WTC11 (cell line): ENCODE results near the gene OTUB1. TPM values are rescaled to one million over a fixed set of nuclear protein-coding genes. Genes with fewer than 3 reads are reported as not detected.

Experiments
- ATAC-seq: fragments of 200-7000 bp; cut with Tn5 transposase; 2 replicates; pipeline ENCODE4 v1.10.0; 2021; ENCODE audit warnings: mild to moderate bottlenecking, moderate library complexity
- CTCF ChIA-PET: fragments of 300-600 bp; sonication (Branson Sonifier 250); formaldehyde crosslinking; loops from one replicate; lab custom pipeline; 2021; ENCODE audit warnings: antibody characterized with exemption; lab: Charles Lee
- POLR2A ChIA-PET: fragments of 350-600 bp; sonication (Branson Sonifier 250); formaldehyde crosslinking; loops from one replicate; lab custom pipeline; 2021; ENCODE audit warnings: antibody characterized with exemption; lab: Charles Lee
- DNase-seq: peaks from one replicate; pipeline ENCODE4 v3.0.0; 2021; ENCODE audit warnings: low spot score
- H3K27ac Mint-ChIP-seq: 2 replicates; pipeline ENCODE4 v1.8.0; 2021; ENCODE audit warnings: mixed read lengths
- H3K27me3 Mint-ChIP-seq: 2 replicates; pipeline ENCODE4 v1.8.0; 2021; ENCODE audit warnings: low read depth, mild to moderate bottlenecking, moderate library complexity, mixed read lengths
- H3K36me3 Mint-ChIP-seq: 2 replicates; pipeline ENCODE4 v1.8.0; 2021; ENCODE audit warnings: mixed read lengths
- H3K4me1 Mint-ChIP-seq: 2 replicates; pipeline ENCODE4 v1.8.0; 2022; ENCODE audit warnings: mixed read lengths
- H3K4me3 Mint-ChIP-seq: 2 replicates; pipeline ENCODE4 v1.8.0; 2021; ENCODE audit warnings: mild to moderate bottlenecking, moderate library complexity, mixed read lengths
- H3K9me3 Mint-ChIP-seq: 2 replicates; pipeline ENCODE4 v1.8.0; 2021; ENCODE audit warnings: mixed read lengths
- CTCF ChIP-seq: fragments of 200-600 bp; IDR thresholded peaks from 2 replicates; pipeline ENCODE4 v1.8.0; 2022; ENCODE audit warnings: antibody characterized with exemption
- ESRRA ChIP-seq: sonication (generic); formaldehyde crosslinking; IDR thresholded peaks from 2 replicates; pipeline ENCODE4 v1.8.1; 2022; ENCODE audit warnings: mild to moderate bottlenecking, missing genetic modification reagents, borderline replicate concordance
- GTF2I ChIP-seq: fragments of 250-450 bp; sonication (Bioruptor Pico); conservative IDR thresholded peaks from 2 replicates; pipeline ENCODE4 v1.4.0; 2021; ENCODE audit warnings: mild to moderate bottlenecking
- IRF1 ChIP-seq: sonication (generic); formaldehyde crosslinking; IDR thresholded peaks from 2 replicates; pipeline ENCODE4 v1.8.0; 2023; ENCODE audit warnings: missing genetic modification reagents
- IRF2 ChIP-seq: sonication (generic); formaldehyde crosslinking; IDR thresholded peaks from 2 replicates; pipeline ENCODE4 v1.8.0; 2022; ENCODE audit warnings: low read depth, missing genetic modification reagents, borderline replicate concordance
- JAZF1 ChIP-seq: fragments of 250-450 bp; sonication (Bioruptor Pico); IDR thresholded peaks from 2 replicates; pipeline ENCODE4 v1.9.0; 2021; ENCODE audit warnings: moderate library complexity, mild to moderate bottlenecking, inconsistent platforms
- JUN ChIP-seq: sonication (generic); formaldehyde crosslinking; IDR thresholded peaks from 2 replicates; pipeline ENCODE4 v1.8.0; 2023; ENCODE audit warnings: mild to moderate bottlenecking, missing genetic modification reagents
- KAT7 ChIP-seq: sonication (generic); formaldehyde crosslinking; IDR thresholded peaks from 2 replicates; pipeline ENCODE4 v1.8.1; 2023; ENCODE audit warnings: missing genetic modification reagents, mild to moderate bottlenecking, borderline replicate concordance
- NR1H2 ChIP-seq: sonication (generic); formaldehyde crosslinking; IDR thresholded peaks from 2 replicates; pipeline ENCODE4 v1.9.0; 2021; ENCODE audit warnings: mild to moderate bottlenecking, moderate library complexity, missing genetic modification reagents
- PRRX2 ChIP-seq: fragments of 250-450 bp; sonication (Bioruptor Pico); IDR thresholded peaks from 2 replicates; pipeline ENCODE4 v1.8.0; 2021; ENCODE audit warnings: mild to moderate bottlenecking
- RELA ChIP-seq: sonication (generic); formaldehyde crosslinking; IDR thresholded peaks from 2 replicates; pipeline ENCODE4 v1.8.1; 2022; ENCODE audit warnings: missing genetic modification reagents, mild to moderate bottlenecking, borderline replicate concordance
- RORB ChIP-seq: fragments of 250-450 bp; sonication (Bioruptor Pico); IDR thresholded peaks from 2 replicates; pipeline ENCODE4 v1.9.0; 2021; ENCODE audit warnings: mild to moderate bottlenecking
- SOX15 ChIP-seq: fragments of 250-450 bp; sonication (Bioruptor Pico); IDR thresholded peaks from 2 replicates; pipeline ENCODE4 v1.9.0; 2021; ENCODE audit warnings: mild to moderate bottlenecking
- ZBTB43 ChIP-seq: sonication (generic); formaldehyde crosslinking; IDR thresholded peaks from 2 replicates; pipeline ENCODE4 v1.8.1; 2023; ENCODE audit warnings: mild to moderate bottlenecking, missing genetic modification reagents
- ZNF219 ChIP-seq: sonication (generic); formaldehyde crosslinking; IDR thresholded peaks from 2 replicates; pipeline ENCODE4 v1.8.0; 2023; ENCODE audit warnings: missing genetic modification reagents, mild to moderate bottlenecking, borderline replicate concordance
- ZNF263 ChIP-seq: sonication (generic); formaldehyde crosslinking; IDR thresholded peaks from 2 replicates; pipeline ENCODE4 v1.8.1; 2022; ENCODE audit warnings: low read depth, mild to moderate bottlenecking, moderate library complexity, missing genetic modification reagents
- ZNF281 ChIP-seq: sonication (generic); formaldehyde crosslinking; IDR thresholded peaks from 2 replicates; pipeline ENCODE4 v1.8.0; 2023; ENCODE audit warnings: mild to moderate bottlenecking, missing genetic modification reagents
- ZNF317 ChIP-seq: sonication (generic); formaldehyde crosslinking; IDR thresholded peaks from 2 replicates; pipeline ENCODE4 v1.8.1; 2023; ENCODE audit warnings: low read depth, mild to moderate bottlenecking, moderate library complexity, missing genetic modification reagents, borderline replicate concordance
- ZNF396 ChIP-seq: fragments of 250-450 bp; sonication (Bioruptor Pico); IDR thresholded peaks from 2 replicates; pipeline ENCODE4 v1.8.0; 2021; ENCODE audit warnings: mild to moderate bottlenecking, moderate library complexity, borderline replicate concordance
- ZNF416 ChIP-seq: fragments of 250-450 bp; sonication (Bioruptor Pico); IDR thresholded peaks from 2 replicates; pipeline ENCODE4 v1.9.0; 2021; ENCODE audit warnings: mild to moderate bottlenecking, inconsistent platforms
- ZNF671 ChIP-seq: fragments of 250-450 bp; sonication (Bioruptor Pico); IDR thresholded peaks from 2 replicates; pipeline ENCODE4 v1.8.0; 2021; ENCODE audit warnings: mild to moderate bottlenecking
- total RNA-seq: library from RNA; stranded (reverse); gene quantifications from 3 replicates; pipeline ENCODE4 v1.2.3, GENCODE V29; 2021
- TF ChIP-seq, protein P1 (sequence below): sonication (generic); formaldehyde crosslinking; IDR thresholded peaks from 2 replicates; pipeline ENCODE4 v1.8.0; 2022; ENCODE audit warnings: missing genetic modification reagents
- TF ChIP-seq, protein P2 (sequence below): sonication (generic); formaldehyde crosslinking; IDR thresholded peaks from 2 replicates; pipeline ENCODE4 v1.8.1; 2022; ENCODE audit warnings: mild to moderate bottlenecking, missing genetic modification reagents, moderate library complexity, borderline replicate concordance
- TF ChIP-seq, protein P3 (sequence below): sonication (generic); formaldehyde crosslinking; IDR thresholded peaks from 2 replicates; pipeline ENCODE4 v1.8.0; 2022; ENCODE audit warnings: mild to moderate bottlenecking, missing genetic modification reagents

The OTUB1 gene
- total RNA-seq, 1 experiment from 2014 or later, result 112 TPM

- Mint-ChIP-seq H3K9me3 (no peaks in the 10 kb centered on the region), H3K4me1 (peaks cover 11% of the 10 kb centered on the region), H3K36me3 (peaks cover 15% of the 10 kb centered on the region), H3K4me3 (peak overlapping the region; percentile 64), H3K27ac (no peak overlapping the region), H3K27me3 (peaks cover 35% of the 10 kb centered on the region)
- peak; percentile 86 for DNase-seq
- ChIA-PET POLR2A (interaction anchor here (0.8 to 1.8 kb wide), 6 partner anchors 17 to 272 kb away, joined by 3 to 7 read pairs (median 4); no protein-coding TSS in a partner anchor), CTCF (interaction anchor here (0.6 to 5.4 kb wide), 52 partner anchors 9 to 1075 kb away, joined by 3 to 75 read pairs (median 5); partner anchors contain the start of genes COX8A, FERMT3, FLRT1 and MARK2)
- peak; percentile 54 for ATAC-seq
- TF ChIP-seq SOX15 (CRISPR knock-in tag), result no peak
- TF ChIP-seq, protein P1, sequence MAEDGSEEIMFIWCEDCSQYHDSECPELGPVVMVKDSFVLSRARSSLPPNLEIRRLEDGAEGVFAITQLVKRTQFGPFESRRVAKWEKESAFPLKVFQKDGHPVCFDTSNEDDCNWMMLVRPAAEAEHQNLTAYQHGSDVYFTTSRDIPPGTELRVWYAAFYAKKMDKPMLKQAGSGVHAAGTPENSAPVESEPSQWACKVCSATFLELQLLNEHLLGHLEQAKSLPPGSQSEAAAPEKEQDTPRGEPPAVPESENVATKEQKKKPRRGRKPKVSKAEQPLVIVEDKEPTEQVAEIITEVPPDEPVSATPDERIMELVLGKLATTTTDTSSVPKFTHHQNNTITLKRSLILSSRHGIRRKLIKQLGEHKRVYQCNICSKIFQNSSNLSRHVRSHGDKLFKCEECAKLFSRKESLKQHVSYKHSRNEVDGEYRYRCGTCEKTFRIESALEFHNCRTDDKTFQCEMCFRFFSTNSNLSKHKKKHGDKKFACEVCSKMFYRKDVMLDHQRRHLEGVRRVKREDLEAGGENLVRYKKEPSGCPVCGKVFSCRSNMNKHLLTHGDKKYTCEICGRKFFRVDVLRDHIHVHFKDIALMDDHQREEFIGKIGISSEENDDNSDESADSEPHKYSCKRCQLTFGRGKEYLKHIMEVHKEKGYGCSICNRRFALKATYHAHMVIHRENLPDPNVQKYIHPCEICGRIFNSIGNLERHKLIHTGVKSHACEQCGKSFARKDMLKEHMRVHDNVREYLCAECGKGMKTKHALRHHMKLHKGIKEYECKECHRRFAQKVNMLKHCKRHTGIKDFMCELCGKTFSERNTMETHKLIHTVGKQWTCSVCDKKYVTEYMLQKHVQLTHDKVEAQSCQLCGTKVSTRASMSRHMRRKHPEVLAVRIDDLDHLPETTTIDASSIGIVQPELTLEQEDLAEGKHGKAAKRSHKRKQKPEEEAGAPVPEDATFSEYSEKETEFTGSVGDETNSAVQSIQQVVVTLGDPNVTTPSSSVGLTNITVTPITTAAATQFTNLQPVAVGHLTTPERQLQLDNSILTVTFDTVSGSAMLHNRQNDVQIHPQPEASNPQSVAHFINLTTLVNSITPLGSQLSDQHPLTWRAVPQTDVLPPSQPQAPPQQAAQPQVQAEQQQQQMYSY (CRISPR knock-in tag), result peak; percentile 50; the same call in 1 of the 2 replicates
- no peak for TF ChIP-seq ZNF396
- TF ChIP-seq PRRX2 (CRISPR knock-in tag), result no peak
- peak; percentile 54; the same call in 1 of the 2 replicates for TF ChIP-seq ZNF263 (CRISPR knock-in tag)
- TF ChIP-seq ZBTB43, result no peak
- no peak for TF ChIP-seq RORB (CRISPR knock-in tag)
- no peak for TF ChIP-seq IRF1 (CRISPR knock-in tag)
- TF ChIP-seq ZNF317 (CRISPR knock-in tag), result no peak
- TF ChIP-seq RELA (CRISPR knock-in tag), result no peak
- TF ChIP-seq JUN (CRISPR knock-in tag), result no peak
- TF ChIP-seq NR1H2 (CRISPR knock-in tag), result no peak
- TF ChIP-seq ZNF671 (CRISPR knock-in tag), result no peak
- TF ChIP-seq ZNF281, result no peak
- TF ChIP-seq, protein P2, sequence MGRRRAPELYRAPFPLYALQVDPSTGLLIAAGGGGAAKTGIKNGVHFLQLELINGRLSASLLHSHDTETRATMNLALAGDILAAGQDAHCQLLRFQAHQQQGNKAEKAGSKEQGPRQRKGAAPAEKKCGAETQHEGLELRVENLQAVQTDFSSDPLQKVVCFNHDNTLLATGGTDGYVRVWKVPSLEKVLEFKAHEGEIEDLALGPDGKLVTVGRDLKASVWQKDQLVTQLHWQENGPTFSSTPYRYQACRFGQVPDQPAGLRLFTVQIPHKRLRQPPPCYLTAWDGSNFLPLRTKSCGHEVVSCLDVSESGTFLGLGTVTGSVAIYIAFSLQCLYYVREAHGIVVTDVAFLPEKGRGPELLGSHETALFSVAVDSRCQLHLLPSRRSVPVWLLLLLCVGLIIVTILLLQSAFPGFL (CRISPR knock-in tag), result no peak
- TF ChIP-seq ESRRA (CRISPR knock-in tag), result no peak
- no peak for TF ChIP-seq IRF2 (CRISPR knock-in tag)
- TF ChIP-seq JAZF1 (CRISPR knock-in tag), result no peak
- TF ChIP-seq, protein P3, sequence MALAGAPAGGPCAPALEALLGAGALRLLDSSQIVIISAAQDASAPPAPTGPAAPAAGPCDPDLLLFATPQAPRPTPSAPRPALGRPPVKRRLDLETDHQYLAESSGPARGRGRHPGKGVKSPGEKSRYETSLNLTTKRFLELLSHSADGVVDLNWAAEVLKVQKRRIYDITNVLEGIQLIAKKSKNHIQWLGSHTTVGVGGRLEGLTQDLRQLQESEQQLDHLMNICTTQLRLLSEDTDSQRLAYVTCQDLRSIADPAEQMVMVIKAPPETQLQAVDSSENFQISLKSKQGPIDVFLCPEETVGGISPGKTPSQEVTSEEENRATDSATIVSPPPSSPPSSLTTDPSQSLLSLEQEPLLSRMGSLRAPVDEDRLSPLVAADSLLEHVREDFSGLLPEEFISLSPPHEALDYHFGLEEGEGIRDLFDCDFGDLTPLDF (CRISPR knock-in tag), result no peak
- no peak for TF ChIP-seq ZNF219 (CRISPR knock-in tag)
- TF ChIP-seq GTF2I (CRISPR knock-in tag), result no peak
- no peak; the same call in 1 of the 2 replicates for TF ChIP-seq ZNF416 (CRISPR knock-in tag)
- no peak; the same call in 1 of the 2 replicates for TF ChIP-seq KAT7 (CRISPR knock-in tag)
- TF ChIP-seq CTCF, result no peak
Observed at GRCh38 chr11:63999349-64000025, 13.2 kb downstream of the OTUB1 start.
